ENCODE data around the gene HS6ST3. TPM values are rescaled to one million over a fixed set of nuclear protein-coding genes. Genes with fewer than 3 reads are reported as not detected.

Gene HS6ST3
- total RNA-seq, 1 experiment from 2014 or later, result 1.2 TPM

- Mint-ChIP-seq H3K4me1 (peaks cover 12% of the 10 kb centered on the region), H3K27me3 (ENCODE audit: low read depth) (no peaks in the 10 kb centered on the region; the same call in 1 of the 2 replicates), H3K4me3 (no peak overlapping the region), H3K27ac (no peak overlapping the region), H3K9me3 (peaks cover 7% of the 10 kb centered on the region), H3K36me3 (no peaks in the 10 kb centered on the region)
- DNase-seq (ENCODE audit: low spot score) (no peak), ATAC-seq (no peak)
- TF ChIP-seq PRDM15 (CRISPR knock-in tag; IDR thresholded peaks at IDR 0.05), result no peak
- ChIA-PET POLR2A (no interaction called here), CTCF (no interaction called here)
Measured at GRCh38 chr13:96068729-96069128, 21.2 kb upstream of the HS6ST3 start.

- DNase-seq (ENCODE audit: low spot score), result no peak
- ATAC-seq, result no peak
- no peak overlapping the region for H3K4me3 Mint-ChIP-seq
- H3K36me3 Mint-ChIP-seq, result no peaks in the 10 kb centered on the region
- TF ChIP-seq NFE2L1 (CRISPR knock-in tag; IDR thresholded peaks at IDR 0.05) (no peak), JAZF1 (CRISPR knock-in tag; IDR thresholded peaks at IDR 0.05) (no peak), NR2C2 (CRISPR knock-in tag; IDR thresholded peaks at IDR 0.05) (no peak), SMAD3 (CRISPR knock-in tag; IDR thresholded peaks at IDR 0.05; ENCODE audit: borderline replicate concordance) (no peak), TEAD1 (CRISPR knock-in tag; IDR thresholded peaks at IDR 0.05) (no peak), SMAD4 (CRISPR knock-in tag; IDR thresholded peaks at IDR 0.05) (no peak)
- H3K27ac Mint-ChIP-seq, result no peak overlapping the region
- no peaks in the 10 kb centered on the region for H3K27me3 Mint-ChIP-seq (ENCODE audit: low read depth)
- ChIA-PET CTCF (interaction anchor here (1.2 kb wide), 1 partner anchor 158 kb away, joined by 3 read pairs; no protein-coding TSS in a partner anchor), POLR2A (no interaction called here)
- H3K4me1 Mint-ChIP-seq, result peaks cover 12% of the 10 kb centered on the region
- peaks cover 7% of the 10 kb centered on the region for H3K9me3 Mint-ChIP-seq
Measured at GRCh38 chr13:96071504-96071903, 18.4 kb upstream of the HS6ST3 start.

GRCh38 chr13:96072392-96072791 is 17.5 kb upstream of the HS6ST3 start:
- DNase-seq (ENCODE audit: low spot score), result peak; percentile 38
- ChIA-PET POLR2A (interaction anchor here (1.0 kb wide), 1 partner anchor 10 kb away, joined by 3 read pairs; no protein-coding TSS in a partner anchor), CTCF (interaction anchor here (0.6 to 1.9 kb wide), 12 partner anchors 10 to 745 kb away, joined by 3 to 12 read pairs (median 4); partner anchors contain the start of genes HS6ST3 and UGGT2)
- Mint-ChIP-seq H3K4me3 (no peak overlapping the region), H3K9me3 (peaks cover 7% of the 10 kb centered on the region), H3K4me1 (peaks cover 12% of the 10 kb centered on the region), H3K27ac (no peak overlapping the region), H3K36me3 (no peaks in the 10 kb centered on the region), H3K27me3 (ENCODE audit: low read depth) (no peaks in the 10 kb centered on the region)
- peak; percentile 97 for ATAC-seq
- no peak for TF ChIP-seq ERG (CRISPR knock-in tag; IDR thresholded peaks at IDR 0.05)
- TF ChIP-seq TCF7 (CRISPR knock-in tag; IDR thresholded peaks at IDR 0.05; ENCODE audit: low read depth), result no peak
- no peak for TF ChIP-seq ZSCAN18 (CRISPR knock-in tag; IDR thresholded peaks at IDR 0.05)
- TF ChIP-seq CREB1 (CRISPR knock-in tag; IDR thresholded peaks at IDR 0.05), result no peak
- no peak for TF ChIP-seq ZMAT4 (CRISPR knock-in tag; IDR thresholded peaks at IDR 0.05)
- no peak for TF ChIP-seq MAX (CRISPR knock-in tag; IDR thresholded peaks at IDR 0.05)
- no peak for TF ChIP-seq MYBL2 (CRISPR knock-in tag; IDR thresholded peaks at IDR 0.05)
- TF ChIP-seq AFF4 (CRISPR knock-in tag; IDR thresholded peaks at IDR 0.05; ENCODE audit: borderline replicate concordance), result no peak
- TF ChIP-seq EMX1 (CRISPR knock-in tag; IDR thresholded peaks at IDR 0.05), result no peak
- TF ChIP-seq IRF1 (CRISPR knock-in tag; IDR thresholded peaks at IDR 0.05), result no peak
- no peak for TF ChIP-seq ZNF219 (CRISPR knock-in tag; IDR thresholded peaks at IDR 0.05; ENCODE audit: borderline replicate concordance)
- TF ChIP-seq NFYB (CRISPR knock-in tag; conservative IDR thresholded peaks at IDR 0.05; ENCODE audit: low read depth), result no peak
- TF ChIP-seq MXD4 (CRISPR knock-in tag; IDR thresholded peaks at IDR 0.05; ENCODE audit: borderline replicate concordance), result no peak

Measured in WTC11 (cell line).